CD4-positive, alpha-beta T cell treated with Interleukin-17A for 1 hour (primary cell): Measurements from ENCODE around the gene ZFR2.

Source experiments
- DNase-seq: peaks from one replicate; pipeline ENCODE4 v3.0.0-alpha.2; 2020

The ZFR2 gene

GRCh38 chr19:3785451-3785937 lies 83.3 kb downstream of the ZFR2 start:
- peak; percentile 33 for DNase-seq

DNA sequence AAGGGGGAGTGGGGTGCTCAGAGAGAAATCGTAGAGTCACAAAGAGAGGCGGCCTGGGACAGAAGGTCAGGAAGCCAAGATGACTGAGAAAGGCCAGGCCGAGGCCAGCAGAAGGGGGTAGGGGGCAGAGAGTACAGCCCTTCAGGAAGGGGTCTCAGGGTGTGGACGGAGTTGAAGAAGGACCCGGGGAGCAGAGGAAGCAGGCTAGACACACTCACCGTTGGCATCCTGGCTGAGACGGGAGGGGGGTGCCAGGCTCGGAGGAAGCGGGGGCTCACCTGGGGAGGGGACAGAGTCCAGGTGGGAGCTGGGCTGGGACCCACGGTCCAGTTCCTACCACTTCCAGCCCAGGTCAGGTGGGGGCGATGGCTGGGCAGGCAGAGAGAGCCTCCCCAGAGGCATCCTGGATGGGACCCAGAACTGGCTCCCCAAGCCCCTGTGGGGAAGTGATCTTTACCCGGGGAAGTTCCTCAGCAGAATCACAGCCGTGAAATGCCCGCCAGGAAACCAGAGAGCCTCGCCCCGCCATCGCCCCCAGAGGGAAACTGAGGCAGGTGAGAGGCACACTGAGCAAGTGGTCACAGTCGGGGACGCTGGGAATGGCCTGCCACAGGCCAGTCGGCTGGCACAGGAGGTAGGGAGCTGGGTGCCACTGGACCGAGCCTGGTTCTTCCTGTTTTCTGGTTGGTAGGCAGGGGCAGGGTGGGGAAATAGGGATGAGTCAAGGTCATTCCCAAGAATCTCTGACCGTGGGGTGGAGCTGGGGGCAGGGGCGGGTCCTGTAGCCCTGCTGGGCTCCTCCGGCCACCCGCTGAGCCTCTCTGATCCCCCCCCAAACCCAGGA lies 84.0 kb downstream of the ZFR2 start:
- no peak for DNase-seq

DNA sequence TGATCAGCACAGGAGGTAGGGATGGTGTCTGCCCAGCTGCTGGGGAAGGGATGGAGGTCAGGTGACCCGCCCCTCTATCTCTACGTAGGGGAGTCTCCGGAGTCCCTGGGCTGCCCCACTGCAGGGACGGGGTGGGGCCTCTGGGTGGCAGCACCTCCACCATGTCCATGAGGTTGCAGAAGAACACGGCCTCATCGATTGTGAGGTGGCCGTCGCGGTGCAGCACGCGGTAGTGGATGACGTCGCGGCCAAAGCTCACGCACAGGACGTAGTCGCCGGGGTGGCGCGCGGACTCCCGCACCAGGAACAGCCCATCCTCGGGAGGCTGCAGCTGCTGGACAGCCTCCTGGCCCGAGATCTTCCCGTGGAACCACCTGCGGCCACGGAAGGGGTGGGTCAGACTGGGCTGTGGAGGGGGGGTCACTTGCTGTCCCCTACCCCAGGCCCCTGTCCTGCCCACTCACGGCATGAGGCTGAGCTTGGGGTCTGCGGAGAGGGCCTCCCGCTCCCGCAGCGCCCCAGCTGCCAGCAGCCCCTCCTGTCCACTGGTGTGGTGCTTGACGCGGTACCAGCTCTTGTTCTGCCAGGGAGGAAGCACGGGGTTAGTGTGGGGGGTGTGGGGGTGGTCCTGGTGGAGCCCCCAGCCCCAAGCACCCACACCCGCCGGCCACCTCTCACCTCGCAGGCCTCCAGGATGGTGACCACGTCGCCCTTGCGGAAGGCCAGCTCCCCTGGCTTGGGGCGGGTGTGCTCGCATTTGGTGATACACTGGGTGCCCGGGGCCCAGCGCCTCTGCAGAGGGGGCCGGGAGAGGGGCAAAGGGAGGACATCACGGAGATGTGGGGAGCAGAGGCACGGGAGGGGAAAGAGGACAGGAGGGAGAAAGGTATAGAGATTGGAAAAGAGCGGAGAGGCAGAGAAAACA lies 84.9 kb downstream of the ZFR2 start:
- peak; percentile 52 for DNase-seq

DNA sequence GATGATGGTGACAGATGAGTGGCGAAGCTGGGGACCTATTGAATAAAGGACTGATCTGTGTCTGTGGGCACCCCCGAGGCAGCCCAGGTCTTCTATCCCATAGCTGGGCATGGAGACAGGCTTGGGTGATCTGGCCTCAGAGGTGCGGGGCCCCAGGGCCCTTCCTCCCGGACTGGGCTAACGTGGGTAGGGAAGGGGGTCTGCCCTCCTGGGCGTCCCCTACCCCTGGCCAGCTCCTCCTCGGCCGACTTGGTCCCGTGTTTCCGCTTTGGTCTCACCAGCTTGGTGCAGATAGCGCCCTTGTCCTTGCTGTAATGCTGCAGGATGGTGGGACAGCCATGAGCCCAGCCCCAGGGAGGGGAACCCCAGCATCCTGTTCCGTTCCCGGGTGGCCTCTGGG lies 85.9 kb downstream of the ZFR2 start:
- no peak for DNase-seq

DNA sequence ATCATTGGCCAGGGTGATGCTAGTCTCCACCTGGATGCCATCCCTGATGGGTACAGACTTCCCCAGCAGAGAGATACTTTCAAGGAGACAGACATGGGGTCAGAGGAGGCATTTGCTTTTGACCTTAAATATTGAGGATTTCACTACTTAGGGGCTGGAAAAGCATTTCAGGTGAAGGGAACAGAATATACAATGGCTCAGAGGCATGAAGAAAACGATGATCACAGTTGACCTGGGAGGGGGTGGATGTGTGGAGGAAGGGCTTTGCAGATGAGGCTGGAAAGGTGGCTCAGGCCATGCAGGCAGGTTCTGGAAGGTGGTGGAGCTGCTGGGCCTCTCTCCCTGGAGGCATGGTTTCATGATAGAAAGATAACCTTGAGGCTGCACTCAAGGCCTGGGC lies 86.5 kb downstream of the ZFR2 start:
- DNase-seq: no peak

DNA sequence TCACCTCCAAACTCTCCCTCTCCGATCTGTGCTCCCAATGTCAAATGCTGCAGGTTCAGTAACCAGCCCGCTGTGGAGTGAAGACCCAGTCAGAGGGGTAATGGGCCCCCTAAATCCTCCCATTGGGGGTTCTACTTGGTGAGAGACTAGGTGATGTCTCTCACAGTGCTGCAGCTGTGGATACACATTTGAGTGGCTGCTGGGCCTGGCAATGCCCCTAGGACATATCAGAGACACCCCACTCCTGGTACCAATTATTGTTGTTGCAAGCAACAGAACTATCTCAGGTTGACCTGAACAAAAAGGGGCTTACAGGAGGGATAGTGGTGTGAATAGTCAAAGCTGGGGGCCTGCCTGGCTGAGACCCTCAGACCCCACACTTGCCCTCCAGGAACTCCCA lies 87.2 kb downstream of the ZFR2 start:
- DNase-seq: no peak

DNA sequence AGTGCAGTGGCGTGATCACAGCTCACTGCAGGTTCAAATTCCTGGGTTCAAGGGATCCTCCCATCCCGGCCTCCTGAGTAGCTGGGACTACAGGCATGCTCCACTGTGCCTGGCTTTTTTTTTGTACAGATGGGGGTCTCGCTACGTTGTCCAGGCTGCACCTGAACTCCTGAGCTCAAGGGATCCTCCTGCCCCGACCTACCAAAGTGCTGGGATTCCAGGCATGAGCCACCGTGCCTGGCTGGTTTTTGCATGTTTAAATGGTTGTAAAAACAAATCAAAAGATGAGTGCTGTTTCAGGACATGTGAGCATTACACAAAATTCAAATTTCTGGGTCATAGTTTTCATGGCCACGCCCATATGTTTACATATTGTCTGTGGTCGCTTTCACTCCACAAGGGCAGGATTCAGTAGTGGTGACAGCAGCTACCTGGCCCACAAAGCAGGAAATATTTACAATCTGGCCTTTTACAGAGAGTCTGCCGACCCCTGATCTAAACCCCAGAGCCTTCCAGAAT lies 88.0 kb downstream of the ZFR2 start:
- DNase-seq: no peak

- no peak for DNase-seq
Observed at GRCh38 chr19:3778899-3779723, 89.7 kb downstream of the ZFR2 start.

DNA sequence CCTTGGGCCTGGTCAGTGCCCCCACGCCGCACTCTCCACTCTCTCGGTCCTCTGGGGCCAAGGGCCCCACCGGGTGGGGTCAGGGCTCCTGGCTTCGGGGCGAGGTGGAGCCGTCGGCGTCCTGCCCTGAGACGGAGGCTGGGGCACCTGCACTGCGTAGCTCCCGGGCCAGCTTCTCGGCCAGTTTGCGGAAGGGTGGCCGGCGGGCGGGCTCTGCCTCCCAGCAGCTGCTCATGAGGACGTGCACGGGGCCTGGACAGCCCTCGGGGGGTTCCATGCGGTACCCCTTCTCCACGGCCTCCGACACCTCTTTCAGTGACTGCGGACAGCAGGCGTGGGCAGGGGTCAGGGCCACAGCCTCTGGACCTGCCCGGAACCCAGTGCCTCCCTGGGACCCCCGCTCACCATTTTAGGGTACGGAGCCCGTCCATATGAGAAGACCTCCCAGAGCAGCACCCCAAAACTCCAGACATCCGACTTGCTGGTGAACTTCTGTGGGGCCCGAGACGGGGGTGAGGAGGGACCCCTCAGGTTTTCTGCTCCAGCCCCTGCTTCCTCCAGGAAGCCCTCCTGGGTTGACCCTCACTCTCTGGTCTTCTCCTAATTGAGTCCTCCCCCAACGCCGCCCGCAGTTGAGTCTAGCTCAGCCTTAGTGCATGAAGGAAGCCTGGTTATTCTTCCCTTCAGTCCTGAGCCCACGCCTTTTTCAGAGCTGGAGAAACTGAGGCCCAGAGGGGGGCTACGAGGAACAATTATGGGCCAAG lies 90.6 kb downstream of the ZFR2 start:
- no peak for DNase-seq

GRCh38 chr19:3776479-3777040 lies 92.3 kb downstream of the ZFR2 start:
- DNase-seq: no peak

- DNase-seq: no peak
Observed at GRCh38 chr19:3775831-3776230, 93.0 kb downstream of the ZFR2 start.

GRCh38 chr19:3775374-3775711 lies 93.5 kb downstream of the ZFR2 start:
- no peak for DNase-seq

DNA sequence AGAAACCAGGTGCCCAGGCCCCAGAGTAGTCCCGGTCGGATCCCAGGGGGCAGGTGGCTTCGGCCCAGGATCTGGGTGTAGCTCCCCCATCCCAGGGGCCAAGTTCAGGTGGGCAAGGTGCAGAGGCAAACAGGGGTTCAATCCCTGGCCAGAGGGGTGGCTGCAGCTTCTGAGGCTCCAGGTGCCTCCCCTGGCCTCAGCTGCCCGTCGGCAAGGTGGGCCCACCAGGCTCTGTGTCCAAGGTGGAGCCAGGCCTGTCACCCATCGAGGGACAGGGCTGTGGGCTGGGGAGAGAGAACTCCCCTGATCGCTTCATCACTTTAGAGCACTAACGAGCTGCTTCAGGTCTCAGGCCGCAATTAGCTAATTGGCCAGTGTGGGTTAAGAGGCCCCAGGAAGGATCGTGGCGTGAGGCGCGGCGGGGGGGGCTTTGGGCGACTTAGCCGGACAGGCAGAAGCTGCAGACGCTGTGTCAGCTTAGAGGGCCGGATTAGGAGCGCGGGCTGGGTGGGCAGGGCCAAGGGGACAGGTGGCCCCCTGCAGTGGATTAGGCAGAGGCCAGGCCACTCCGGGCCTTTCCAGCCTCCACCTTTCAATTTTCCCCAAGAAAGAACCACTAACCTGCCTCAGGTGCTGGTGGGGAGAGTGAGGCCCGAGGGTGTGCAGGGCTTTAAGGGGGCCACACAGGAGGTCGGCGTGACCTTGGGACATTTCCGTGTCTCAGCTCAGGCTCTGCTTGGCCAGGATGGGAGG lies 94.0 kb downstream of the ZFR2 start:
- no peak for DNase-seq

- no peak for DNase-seq
Observed at GRCh38 chr19:3773814-3774515, 94.9 kb downstream of the ZFR2 start.

- DNase-seq: no peak
Observed at GRCh38 chr19:3771906-3772455, 96.9 kb downstream of the ZFR2 start, which contains the start of gene RAX2. Gene RAX2, minus strand, starts transcription at chr19:3772228. Its CDS starts 486 bp downstream, at chr19:3771742.

- no peak for DNase-seq
Observed at GRCh38 chr19:3771000-3771905, 97.6 kb downstream of the ZFR2 start.

DNA sequence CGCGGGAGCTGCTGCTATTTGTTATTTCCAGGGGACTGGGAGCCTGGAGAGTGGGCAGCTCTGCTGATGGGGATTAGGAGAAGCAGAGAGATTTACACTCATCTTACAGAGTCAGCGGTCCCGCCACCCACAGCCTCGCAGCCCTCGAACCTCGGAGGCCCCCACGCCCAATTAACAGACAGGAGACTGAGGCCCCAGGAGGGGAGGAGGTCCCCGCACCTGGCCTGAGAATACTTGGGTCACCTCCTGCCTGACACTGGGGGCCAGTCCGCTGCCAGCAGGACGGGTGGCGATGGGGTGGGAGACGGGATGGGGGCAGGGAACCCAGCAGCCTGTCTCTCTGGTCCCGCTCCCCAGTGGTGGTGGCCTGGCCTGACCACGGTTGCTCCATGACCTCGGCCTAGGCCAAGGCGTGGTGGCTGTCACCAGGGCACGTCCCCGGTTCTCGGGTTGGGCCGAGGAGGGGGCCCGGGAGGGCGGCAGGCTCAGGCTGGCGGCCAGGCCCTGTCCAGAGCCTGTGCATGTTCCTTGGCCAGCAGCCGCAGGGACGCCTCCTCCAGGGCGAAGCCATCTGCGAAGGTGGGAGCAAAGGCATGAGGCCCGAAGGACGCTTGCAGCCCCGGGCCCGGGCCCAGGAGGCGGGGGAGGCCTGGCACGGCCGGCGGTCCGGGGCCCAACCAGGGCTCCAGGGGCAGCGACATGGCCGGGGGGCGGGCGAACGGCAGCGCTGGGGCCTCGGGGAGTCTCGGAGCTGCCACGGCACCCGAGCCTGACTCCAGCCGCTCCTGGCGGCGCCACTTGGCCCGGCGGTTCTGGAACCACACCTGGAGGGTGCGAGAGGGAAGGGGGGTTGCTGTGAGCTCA lies 98.5 kb downstream of the ZFR2 start:
- no peak for DNase-seq

- no peak for DNase-seq
Observed at GRCh38 chr19:3769494-3769893, 99.3 kb downstream of the ZFR2 start.
